Measurements from ENCODE around the gene CST6.

Gene CST6

GRCh38 chr11:66062408-66062807 lies 50.6 kb downstream of the CST6 start:
- Histone ChIP-seq H3K36me3 (ENCODE audit: control insufficient read depth, insufficient read depth, low read length) (no peaks in the 10 kb centered on the region), H3K4me1 (no peaks in the 10 kb centered on the region), H3K27ac (no peak overlapping the region), H3K4me2 (ENCODE audit: low read length) (no peak overlapping the region), H3K27me3 (ENCODE audit: control insufficient read depth, insufficient read depth, low read length) (no peaks in the 10 kb centered on the region), H2AFZ (no peak overlapping the region), H3K79me2 (no peaks in the 10 kb centered on the region), H3K9me3 (ENCODE audit: control insufficient read depth, low read length) (no peaks in the 10 kb centered on the region), H3K4me3 (ENCODE audit: low read depth, low read length) (no peak overlapping the region), H3K9ac (no peak overlapping the region)
- TF ChIP-seq, protein P1, sequence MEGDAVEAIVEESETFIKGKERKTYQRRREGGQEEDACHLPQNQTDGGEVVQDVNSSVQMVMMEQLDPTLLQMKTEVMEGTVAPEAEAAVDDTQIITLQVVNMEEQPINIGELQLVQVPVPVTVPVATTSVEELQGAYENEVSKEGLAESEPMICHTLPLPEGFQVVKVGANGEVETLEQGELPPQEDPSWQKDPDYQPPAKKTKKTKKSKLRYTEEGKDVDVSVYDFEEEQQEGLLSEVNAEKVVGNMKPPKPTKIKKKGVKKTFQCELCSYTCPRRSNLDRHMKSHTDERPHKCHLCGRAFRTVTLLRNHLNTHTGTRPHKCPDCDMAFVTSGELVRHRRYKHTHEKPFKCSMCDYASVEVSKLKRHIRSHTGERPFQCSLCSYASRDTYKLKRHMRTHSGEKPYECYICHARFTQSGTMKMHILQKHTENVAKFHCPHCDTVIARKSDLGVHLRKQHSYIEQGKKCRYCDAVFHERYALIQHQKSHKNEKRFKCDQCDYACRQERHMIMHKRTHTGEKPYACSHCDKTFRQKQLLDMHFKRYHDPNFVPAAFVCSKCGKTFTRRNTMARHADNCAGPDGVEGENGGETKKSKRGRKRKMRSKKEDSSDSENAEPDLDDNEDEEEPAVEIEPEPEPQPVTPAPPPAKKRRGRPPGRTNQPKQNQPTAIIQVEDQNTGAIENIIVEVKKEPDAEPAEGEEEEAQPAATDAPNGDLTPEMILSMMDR (IDR thresholded peaks at IDR 0.05), result no peak

Measured in parathyroid adenoma (tissue), 2 donors.